SKM-1 (cell line): ENCODE measurements around the gene DCN.

Experiments
- DNase-seq: peaks from one replicate; lab custom pipeline; 2025; ENCODE audit not compliant: unreplicated experiment; lab: John Stamatoyannopoulos, UW

DCN gene

GRCh38 chr12:91104812-91105466, 77.7 kb downstream of the DCN start:
- DNase-seq = no peak

- DNase-seq = no peak
Measured at GRCh38 chr12:91103624-91104023, 79.0 kb downstream of the DCN start.

DNA sequence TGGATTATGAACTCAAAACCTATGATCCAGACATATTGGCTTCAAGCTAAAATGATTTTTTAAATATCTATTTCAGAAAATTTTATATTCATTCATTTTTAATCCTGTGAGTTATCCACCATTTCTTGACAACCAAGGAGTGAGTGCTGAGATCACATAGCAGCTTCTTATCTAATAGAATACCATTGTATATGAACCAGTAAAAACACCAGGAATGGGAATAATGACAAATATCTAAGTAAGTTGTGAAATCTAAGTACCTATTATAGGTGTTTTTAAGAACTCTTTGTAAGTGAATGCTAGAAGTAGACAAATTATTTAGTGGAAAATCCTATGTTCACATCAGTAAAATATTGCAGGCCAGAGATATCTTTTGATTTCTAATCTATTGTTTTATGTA, 79.5 kb downstream of the DCN start:
- DNase-seq = no peak

GRCh38 chr12:91100906-91101305, 81.7 kb downstream of the DCN start:
- DNase-seq = no peak

DNA sequence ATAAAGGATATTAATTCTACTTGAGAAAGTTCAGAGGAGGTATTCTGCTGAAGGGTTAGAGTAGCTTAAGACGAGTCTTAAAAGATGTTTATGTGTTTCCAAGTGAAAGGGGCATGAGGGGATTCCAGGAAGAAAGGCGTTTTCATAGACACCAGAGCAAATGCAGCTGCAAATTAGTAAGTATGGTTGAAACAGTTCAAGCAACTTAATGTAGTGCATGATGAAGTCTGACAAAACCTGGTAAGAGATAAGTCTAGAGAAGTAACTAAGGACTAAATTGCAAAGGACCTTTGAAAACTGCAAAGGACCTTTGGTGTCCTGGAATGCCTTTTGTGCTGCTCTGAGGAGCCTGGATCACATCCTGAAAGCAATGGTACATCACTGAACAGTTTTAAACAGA, 82.8 kb downstream of the DCN start:
- no peak for DNase-seq

DNA sequence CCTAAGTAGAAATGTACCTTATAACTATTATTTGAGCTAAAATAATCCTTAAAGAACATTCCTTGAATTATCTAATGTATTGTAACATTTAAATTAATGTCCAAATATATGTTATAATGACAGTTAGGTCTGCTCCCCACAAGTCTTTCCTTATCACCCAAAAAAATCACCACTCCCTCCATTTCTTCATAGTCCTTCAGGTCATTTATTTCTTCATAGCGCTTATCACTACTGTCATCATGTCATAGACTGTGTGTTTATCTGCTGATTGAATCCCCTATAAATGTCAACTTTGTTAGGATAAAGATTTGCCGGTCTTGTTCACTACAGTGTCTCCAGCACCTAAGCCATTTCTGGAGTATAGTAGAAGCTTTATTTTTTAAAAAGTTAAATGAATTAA, 83.3 kb downstream of the DCN start:
- DNase-seq = no peak

- DNase-seq = no peak
Measured at GRCh38 chr12:91098941-91099340, 83.7 kb downstream of the DCN start.

GRCh38 chr12:91098461-91098860, 84.2 kb downstream of the DCN start:
- DNase-seq = no peak

DNA sequence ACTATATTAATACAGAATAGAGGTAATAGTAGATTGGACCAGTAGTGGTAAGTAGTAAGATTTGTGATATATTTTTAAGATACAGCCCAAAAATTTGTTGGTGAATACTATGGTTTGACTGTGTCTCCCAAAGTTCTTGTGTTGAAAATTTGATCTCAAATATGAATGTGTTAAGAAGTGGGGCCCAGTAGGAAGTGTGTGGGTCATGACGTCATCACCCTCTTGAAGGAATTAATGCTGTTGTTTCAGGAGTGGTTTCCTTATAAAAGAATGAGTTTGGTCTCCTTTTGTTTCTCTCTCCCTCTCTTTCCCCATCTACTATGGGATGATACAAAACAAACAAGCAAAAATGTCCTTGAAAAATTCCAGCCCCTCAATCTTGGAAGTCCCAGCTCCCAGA, 87.7 kb downstream of the DCN start:
- no peak for DNase-seq

- DNase-seq = no peak
Measured at GRCh38 chr12:91094032-91094662, 88.5 kb downstream of the DCN start.

- no peak for DNase-seq
Measured at GRCh38 chr12:91093341-91093740, 89.3 kb downstream of the DCN start.

DNA sequence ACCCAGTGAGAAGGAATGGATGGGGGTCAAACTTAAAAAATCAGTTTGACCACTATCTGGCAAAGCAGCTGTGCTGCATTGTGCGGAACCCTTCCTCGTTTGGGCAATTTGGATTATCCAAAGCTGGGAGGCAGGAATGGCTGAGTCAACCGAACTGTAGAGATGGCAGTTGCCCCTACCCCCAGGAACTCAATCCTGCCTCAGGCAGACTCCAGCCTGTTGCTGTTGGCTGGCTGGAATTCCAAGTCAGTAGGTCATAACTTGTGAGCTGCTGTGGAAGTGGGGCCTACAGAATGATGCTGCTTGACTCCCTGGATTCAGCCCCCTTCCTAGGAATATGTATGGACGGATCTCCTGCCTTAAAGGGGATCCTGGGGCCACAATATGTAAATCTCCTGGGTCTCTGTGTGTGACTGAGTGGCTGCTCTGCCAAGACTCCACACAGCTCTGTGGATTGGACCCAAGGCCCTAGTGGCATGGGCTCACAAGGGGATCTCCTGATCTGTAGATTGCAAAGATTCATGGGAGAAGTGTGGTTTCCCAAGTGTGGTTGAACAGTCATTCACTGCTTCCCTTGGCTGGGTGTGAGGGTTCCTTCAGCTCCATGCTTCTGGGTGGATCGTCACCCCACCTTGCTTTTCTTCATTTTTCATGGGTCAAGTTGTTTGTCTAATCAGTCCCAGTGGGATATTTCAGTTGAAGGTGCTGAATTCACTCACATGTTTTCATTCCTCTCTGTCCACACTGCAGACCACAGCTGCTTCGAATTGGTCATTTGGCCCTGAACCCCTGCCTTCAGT, 90.5 kb downstream of the DCN start:
- no peak for DNase-seq
